Gastroesophageal sphincter (tissue), 3 donors: ENCODE data around the gene PDZRN4.

ENCODE experiments used
- EP300 ChIP-seq: sonication (generic); formaldehyde crosslinking; IDR thresholded peaks from one replicate; pipeline ENCODE4 v1.6.1; 2017; ENCODE audit warnings: antibody characterized with exemption, mild to moderate bottlenecking
- POLR2A ChIP-seq, 2 donors: fragments of 450-650 bp; IDR thresholded peaks; one replicate each; pipeline ENCODE4 v1.6.1; 2017; ENCODE audit warnings: antibody characterized with exemption in 2 of 2, mild to moderate bottlenecking in 2 of 2, moderate library complexity in 1 of 2
- POLR2AphosphoS5 ChIP-seq: sonication (generic); formaldehyde crosslinking; IDR thresholded peaks from one replicate; pipeline ENCODE4 v1.6.1; 2017; ENCODE audit warnings: antibody characterized with exemption
- TF ChIP-seq, protein P1 (sequence below), 4 experiments: fragments of 200-600 bp in 2 of 4; fragments of 450-650 bp in 2 of 4; sonication (generic) in 1 of 4; IDR thresholded peaks; one replicate each; pipeline ENCODE4 v1.5.1; 2017 to 2019; ENCODE audit warnings: antibody characterized with exemption in 4 of 4, mild to moderate bottlenecking in 2 of 4, moderate library complexity in 2 of 4

DNA sequence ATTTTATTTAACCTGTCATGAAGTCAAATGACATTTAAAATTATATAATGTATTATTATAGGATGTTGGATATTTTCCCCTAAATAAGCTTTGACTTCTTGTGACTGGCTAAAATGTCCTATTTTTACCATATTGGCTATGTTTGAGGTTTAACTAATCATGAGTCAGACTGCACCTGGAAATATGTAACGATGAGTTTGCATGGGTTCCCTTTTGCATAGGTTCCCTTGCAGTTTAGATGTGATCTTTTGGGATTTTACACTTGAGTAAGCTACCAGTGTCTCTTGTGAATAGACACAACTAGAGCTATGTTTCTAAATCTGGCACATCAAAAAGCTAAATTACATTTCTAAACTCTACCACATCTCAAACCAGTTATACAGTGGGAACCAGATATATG lies 5.2 kb downstream of the PDZRN4 start:
- TF ChIP-seq POLR2A (IDR thresholded peaks at IDR 0.05) (no peak), EP300 (no peak), POLR2AphosphoS5 (no peak)
- TF ChIP-seq, protein P1, sequence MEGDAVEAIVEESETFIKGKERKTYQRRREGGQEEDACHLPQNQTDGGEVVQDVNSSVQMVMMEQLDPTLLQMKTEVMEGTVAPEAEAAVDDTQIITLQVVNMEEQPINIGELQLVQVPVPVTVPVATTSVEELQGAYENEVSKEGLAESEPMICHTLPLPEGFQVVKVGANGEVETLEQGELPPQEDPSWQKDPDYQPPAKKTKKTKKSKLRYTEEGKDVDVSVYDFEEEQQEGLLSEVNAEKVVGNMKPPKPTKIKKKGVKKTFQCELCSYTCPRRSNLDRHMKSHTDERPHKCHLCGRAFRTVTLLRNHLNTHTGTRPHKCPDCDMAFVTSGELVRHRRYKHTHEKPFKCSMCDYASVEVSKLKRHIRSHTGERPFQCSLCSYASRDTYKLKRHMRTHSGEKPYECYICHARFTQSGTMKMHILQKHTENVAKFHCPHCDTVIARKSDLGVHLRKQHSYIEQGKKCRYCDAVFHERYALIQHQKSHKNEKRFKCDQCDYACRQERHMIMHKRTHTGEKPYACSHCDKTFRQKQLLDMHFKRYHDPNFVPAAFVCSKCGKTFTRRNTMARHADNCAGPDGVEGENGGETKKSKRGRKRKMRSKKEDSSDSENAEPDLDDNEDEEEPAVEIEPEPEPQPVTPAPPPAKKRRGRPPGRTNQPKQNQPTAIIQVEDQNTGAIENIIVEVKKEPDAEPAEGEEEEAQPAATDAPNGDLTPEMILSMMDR (IDR thresholded peaks at IDR 0.05), result no peak
